ENCODE data around the gene ZNF343.
"Not testable (repeated sequence)": the region's sequence is repeated elsewhere in the genome, so short reads cannot be mapped to it uniquely, and the experiment has no call there.

ZNF343 gene

GRCh38 chr20:2508631-2509467 is at the start of gene ZNF343:
Gene ZNF343, minus strand, starts transcription at chr20:2508915. Its CDS starts 15,020 bp downstream, at chr20:2493895.
- peak; percentile 54 to 63 for DNase-seq (ENCODE audit: low read depth in 2 of 2)

GRCh38 chr20:2557873-2558580 is 49.3 kb upstream of the ZNF343 start:
- DNase-seq (ENCODE audit: low read depth in 2 of 2) = no peak

GRCh38 chr20:2545594-2545993 is 36.9 kb upstream of the ZNF343 start:
- DNase-seq (ENCODE audit: low read depth in 2 of 2) = no peak

GRCh38 chr20:2544211-2544610 is 35.5 kb upstream of the ZNF343 start:
- no peak for DNase-seq (ENCODE audit: low read depth in 2 of 2)

GRCh38 chr20:2542361-2542760 is 33.6 kb upstream of the ZNF343 start:
- no peak for DNase-seq (ENCODE audit: low read depth in 2 of 2)

- DNase-seq (ENCODE audit: low read depth in 2 of 2) = no peak
These were observed 33.2 kb upstream of the ZNF343 start for GRCh38 chr20:2541940-2542339.

GRCh38 chr20:2538931-2539720 is 30.4 kb upstream of the ZNF343 start:
- no peak for DNase-seq (ENCODE audit: low read depth in 2 of 2)

GRCh38 chr20:2538356-2538755 is 29.6 kb upstream of the ZNF343 start:
- DNase-seq (ENCODE audit: low read depth in 2 of 2) = no peak

- no peak for DNase-seq (ENCODE audit: low read depth in 2 of 2)
These were observed 28.4 kb upstream of the ZNF343 start for GRCh38 chr20:2537101-2537500.

GRCh38 chr20:2536560-2536986 is 27.9 kb upstream of the ZNF343 start, which contains the start of gene TMC2:
Gene TMC2, plus strand, starts transcription at chr20:2536573. Its CDS starts 49 bp downstream, at chr20:2536622.
- no peak for DNase-seq (ENCODE audit: low read depth in 2 of 2)

- DNase-seq (ENCODE audit: low read depth in 2 of 2) = no peak
These were observed 27.2 kb upstream of the ZNF343 start for GRCh38 chr20:2535711-2536559.

GRCh38 chr20:2533118-2533517 is 24.4 kb upstream of the ZNF343 start:
- DNase-seq (ENCODE audit: low read depth in 2 of 2) = no peak

- DNase-seq (ENCODE audit: low read depth in 2 of 2) = no peak
These were observed 20.1 kb upstream of the ZNF343 start for GRCh38 chr20:2528671-2529271.

- DNase-seq (ENCODE audit: low read depth in 2 of 2) = no peak
These were observed 19.0 kb upstream of the ZNF343 start for GRCh38 chr20:2527762-2528161.

GRCh38 chr20:2526218-2526583 is 17.5 kb upstream of the ZNF343 start:
- DNase-seq (ENCODE audit: low read depth in 2 of 2) = not testable (repeated sequence)

GRCh38 chr20:2524709-2525506 is 16.2 kb upstream of the ZNF343 start:
- peak in 1 of 2 donors; percentile 20 for DNase-seq (ENCODE audit: low read depth in 2 of 2)

GRCh38 chr20:2523919-2524708 is 15.4 kb upstream of the ZNF343 start:
- DNase-seq (ENCODE audit: low read depth in 2 of 2) = peak; percentile 79 to 83

- not testable (repeated sequence) for DNase-seq (ENCODE audit: low read depth in 2 of 2)
These were observed 14.2 kb upstream of the ZNF343 start for GRCh38 chr20:2522826-2523429.

All from stimulated activated CD8-positive, alpha-beta memory T cell treated with anti-CD3 and anti-CD28 coated beads, Interleukin-7, amount 100 ng/mL, for 4 hours (primary cell).